NCI-H146 treated with DMSO at 0.1 percent for 48 hours (cell line): ENCODE results near the gene MAFB.

ENCODE experiments used
- DNase-seq: peaks from one replicate; lab custom pipeline; 2025; ENCODE audit not compliant: unreplicated experiment; lab: John Stamatoyannopoulos, UW

Gene MAFB

GRCh38 chr20:40703975-40704530 lies 15.0 kb upstream of the MAFB start:
- no peak for DNase-seq

GRCh38 chr20:40702504-40702903 lies 13.5 kb upstream of the MAFB start:
- DNase-seq = no peak

- no peak for DNase-seq
These were observed 9.7 kb upstream of the MAFB start for GRCh38 chr20:40698744-40699143.

- DNase-seq = no peak
These were observed 9.2 kb upstream of the MAFB start for GRCh38 chr20:40698281-40698680.

- DNase-seq = no peak
These were observed 8.5 kb upstream of the MAFB start for GRCh38 chr20:40697541-40697940.

- no peak for DNase-seq
These were observed 6.2 kb upstream of the MAFB start for GRCh38 chr20:40695214-40695613.

GRCh38 chr20:40694246-40694645 lies 5.2 kb upstream of the MAFB start:
- no peak for DNase-seq

- DNase-seq = no peak
These were observed 3.4 kb upstream of the MAFB start for GRCh38 chr20:40692240-40693011.

GRCh38 chr20:40691566-40692239 lies 2.7 kb upstream of the MAFB start:
- DNase-seq = no peak

GRCh38 chr20:40690836-40691565 lies 2.0 kb upstream of the MAFB start:
- DNase-seq = no peak

- no peak for DNase-seq
These were observed 1.2 kb upstream of the MAFB start for GRCh38 chr20:40689943-40690835.

GRCh38 chr20:40688129-40689099 lies 622 bp downstream of the MAFB start:
- DNase-seq = no peak

- no peak for DNase-seq
These were observed 1.5 kb downstream of the MAFB start for GRCh38 chr20:40687384-40688128.

GRCh38 chr20:40686893-40687292 lies 2.1 kb downstream of the MAFB start:
- DNase-seq = no peak

- DNase-seq = no peak
These were observed 2.6 kb downstream of the MAFB start for GRCh38 chr20:40686434-40686882.

- no peak for DNase-seq
These were observed 3.7 kb downstream of the MAFB start for GRCh38 chr20:40685349-40685748.

- DNase-seq = no peak
These were observed 5.2 kb downstream of the MAFB start for GRCh38 chr20:40683894-40684268.

GRCh38 chr20:40683221-40683893 lies 5.7 kb downstream of the MAFB start:
- DNase-seq = no peak
